Amygdala (tissue), 56 donors: ENCODE measurements around the gene DHDH.

ENCODE experiments used
- DNase-seq, 56 donors: peaks; one replicate each; lab custom pipeline; 2025; lab: John Stamatoyannopoulos, UW

The DHDH gene

GRCh38 chr19:48989701-48990291 is 56.3 kb downstream of the DHDH start:
- DNase-seq = peak in 15 of 56 donors; percentile 5 to 47 (median 17)

- no peak for DNase-seq
Measured at GRCh38 chr19:48990400-48990799, 56.9 kb downstream of the DHDH start.

GRCh38 chr19:48991011-48991609 is 57.6 kb downstream of the DHDH start:
- no peak for DNase-seq

GRCh38 chr19:48991873-48992580 is 58.5 kb downstream of the DHDH start:
- DNase-seq = peak in 21 of 56 donors; percentile 8 to 44 (median 28)

GRCh38 chr19:48992581-48993174 is 59.2 kb downstream of the DHDH start:
- peak in 16 of 56 donors; percentile 6 to 74 (median 56) for DNase-seq

- peak; percentile 96 to 100 (median 99) for DNase-seq
Measured at GRCh38 chr19:48993175-48994034, 59.9 kb downstream of the DHDH start, which contains the start of the genes GYS1 and RUVBL2. Gene GYS1 (minus strand): TSS chr19:48993309. CDS start chr19:48993112, 197 bp downstream. Gene RUVBL2 (plus strand): TSS chr19:48993887. CDS start chr19:48993912, 25 bp downstream.

GRCh38 chr19:48994035-48994386 is 60.5 kb downstream of the DHDH start:
- no peak for DNase-seq
